ENCODE measurements around the gene THSD1.

DNA sequence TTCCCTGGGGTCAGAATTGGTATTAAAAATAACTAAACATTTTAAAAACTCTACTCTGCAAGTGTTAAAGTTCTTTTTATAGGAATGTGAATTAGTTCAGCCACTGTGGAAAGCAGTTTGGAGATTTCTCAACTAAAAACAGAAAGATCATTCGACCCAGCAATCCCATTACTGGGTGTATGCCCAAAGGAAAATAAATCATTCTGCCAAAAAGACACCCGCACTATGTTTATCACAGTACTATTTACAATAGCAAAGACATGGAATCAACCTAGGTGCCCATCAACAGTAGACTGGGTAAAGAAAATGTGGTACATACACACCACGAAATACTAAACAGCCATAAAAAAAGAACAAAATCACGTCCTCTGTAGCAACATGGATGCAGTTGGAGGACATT, 657 bp upstream of the THSD1 start:
- no peak for TF ChIP-seq EZH2 (IDR thresholded peaks at IDR 0.05)
- no peak for TF ChIP-seq POLR2AphosphoS5 (IDR thresholded peaks at IDR 0.05; ENCODE audit: borderline replicate concordance, low read depth, low read length)
- TF ChIP-seq FOXP2 (optimal IDR thresholded peaks at IDR 0.05; ENCODE audit: control extremely low read depth, extremely low read length, insufficient read depth), result no peak
